Activated naive CD4-positive, alpha-beta T cell treated with anti-CD3 and anti-CD28 coated beads, Interleukin-2, amount 50 U/mL, for 72 hours (primary cell): ENCODE measurements around the gene SDR9C7. TPM values are rescaled to one million over a fixed set of nuclear protein-coding genes. Genes with fewer than 3 reads are reported as not detected.

Experiments used
- ATAC-seq, 2 donors: fragments of 150-1000 bp; cut with Tn5 transposase; 2 replicates each; pipeline ENCODE4 v1.10.0; 2021; ENCODE audit warnings: mild to moderate bottlenecking in 2 of 2, moderate library complexity in 2 of 2
- DNase-seq, 2 donors: peaks; one replicate each; pipeline ENCODE4 v3.0.0; 2021 to 2022; ENCODE audit warnings: low spot score in 2 of 2
- H3K27ac Mint-ChIP-seq, 2 donors: one replicate each; pipeline ENCODE4 v1.8.0; 2022; ENCODE audit warnings: mild to moderate bottlenecking in 2 of 2, mixed read lengths in 2 of 2
- H3K36me3 Mint-ChIP-seq, 2 donors: one replicate each; pipeline ENCODE4 v1.8.0; 2022; ENCODE audit warnings: mixed read lengths in 2 of 2
- H3K9me3 Mint-ChIP-seq, 2 donors: one replicate each; pipeline ENCODE4 v1.8.0; 2022; ENCODE audit warnings: mixed read lengths in 2 of 2
- total RNA-seq, 2 donors: library from RNA; stranded (reverse); gene quantifications; one replicate each; pipeline ENCODE4 v1.2.3, GENCODE V29; 2022

SDR9C7 gene
- total RNA-seq, 2 donors from 2014 or later, result not detected

DNA sequence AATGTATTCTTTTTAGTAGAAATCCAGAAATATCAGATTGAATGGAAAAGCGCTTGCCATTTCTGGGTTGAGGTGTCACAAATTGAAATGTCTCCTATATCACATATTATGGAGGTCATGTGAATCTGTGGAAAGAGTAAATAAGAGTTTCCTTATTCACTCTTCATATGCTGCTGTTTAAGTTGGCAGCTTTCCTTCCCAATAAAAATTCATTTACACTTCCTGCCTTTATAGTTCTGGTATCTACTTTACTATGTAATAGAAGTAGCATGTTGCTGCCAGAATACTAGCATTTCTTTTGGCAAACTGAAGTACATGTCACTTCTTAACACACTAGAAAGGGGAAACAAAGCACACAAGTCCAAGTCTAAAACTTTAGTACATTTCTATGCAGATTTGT, 60.8 kb downstream of the SDR9C7 start:
- ATAC-seq, result no peak
- no peaks in the 10 kb centered on the region for H3K9me3 Mint-ChIP-seq
- DNase-seq, result no peak
- H3K36me3 Mint-ChIP-seq, result peaks cover 0 to under 1% of the 10 kb centered on the region in 2 donors
- H3K27ac Mint-ChIP-seq, result no peak overlapping the region

Other genes with a start within 250 kb of the SDR9C7 start
- gene PTGES3, start 246.1 kb downstream of the SDR9C7 start, total RNA-seq, result 100 to 1,000 TPM; 285 to 294 TPM
- 1,000 to 10,000 TPM; 1,074 to 1,104 TPM for gene NACA, start 209.1 kb downstream of the SDR9C7 start, total RNA-seq
- gene PRIM1, start 182.1 kb downstream of the SDR9C7 start, total RNA-seq, result 10 to 100 TPM; 71.9 to 76.6 TPM
- 1 to 10 TPM; 2.9 to 9.3 TPM for gene HSD17B6, start 171.1 kb downstream of the SDR9C7 start, total RNA-seq
- gene RDH16, start 23.2 kb upstream of the SDR9C7 start, total RNA-seq, result under 1 TPM; 0.29 to 0.93 TPM
- gene ZBTB39, start 72.1 kb upstream of the SDR9C7 start, total RNA-seq, result 1 to 10 TPM; 5.1 to 6.1 TPM
- 1 to 10 TPM in 1 of 2 donors, under 1 TPM in 1; 0.50 to 1.7 TPM for gene TAC3, start 82.1 kb upstream of the SDR9C7 start, total RNA-seq
- gene MYO1A, start 115.7 kb upstream of the SDR9C7 start, total RNA-seq, result 1 to 10 TPM; 3.3 to 4.7 TPM
- gene NEMP1, start 144.4 kb upstream of the SDR9C7 start, total RNA-seq, result 100 to 1,000 TPM in 1 of 2 donors, 10 to 100 TPM in 1; 80.2 to 182 TPM
- gene NAB2, start 154.7 kb upstream of the SDR9C7 start, total RNA-seq, result 10 to 100 TPM; 39.1 to 39.3 TPM
- gene STAT6, start 177.0 kb upstream of the SDR9C7 start, total RNA-seq, result 100 to 1,000 TPM; 213 to 283 TPM
- 1 to 10 TPM; 1.3 to 5.9 TPM for gene LRP1, start 194.1 kb upstream of the SDR9C7 start, total RNA-seq
- gene LRP1-AS, start 213.2 kb upstream of the SDR9C7 start, total RNA-seq, result not detected